K562 (cell line): ENCODE results near the gene EAF1. TPM values are rescaled to one million over a fixed set of nuclear protein-coding genes. Genes with fewer than 3 reads are reported as not detected.

Source experiments
- ATAC-seq: fragments of 200-7000 bp; cut with Tn5 transposase; 3 replicates; pipeline ENCODE4 v1.9.1; 2020; ENCODE audit warnings: moderate library complexity
- BruUV-seq: library from RNA; stranded (reverse); fragments of 400-500 nt; replicated peaks from 2 replicates; lab custom pipeline; 2021; lab: Mats Ljungman, UMichigan
- CTCF ChIA-PET: fragments of 300-600 bp; formaldehyde crosslinking; extraction: SDS; loops from one replicate; lab custom pipeline; 2021; ENCODE audit warnings: low intra/inter-chr PET ratio; lab: Yijun Ruan, JAX
- POLR2A ChIA-PET: fragments of 300-600, 350-650 bp; sonication (Branson Sonifier 250); formaldehyde crosslinking; extraction: SDS; loops from one replicate; lab custom pipeline; 2021; ENCODE audit warnings: antibody characterized with exemption, inconsistent platforms; lab: Yijun Ruan, JAX
- DNase-seq, 4 experiments: peaks; one replicate each; pipeline versions ENCODE4 v3.0.0 to v3.0.0-alpha.2; 2011 to 2018; ENCODE audit warnings: low spot score in 3 of 4, mixed read lengths in 3 of 4; ENCODE audit errors: extremely low read depth in 1 of 4
- FAIRE-seq: peaks from 2 replicates; lab custom pipeline; 2011; peaks lifted over from hg19 to GRCh38; lab: Jason Lieb, UNC
- H2AFZ ChIP-seq: 2 replicates; pipeline ENCODE4 v1.6.0; 2011; ENCODE audit warnings: low read depth, low read length, control low read depth, inconsistent platforms
- H3K27ac ChIP-seq: fragments of 200-600 bp; 3 replicates; pipeline ENCODE4 v1.8.0; 2011; ENCODE audit warnings: low read depth, mild to moderate bottlenecking, control low read depth, inconsistent platforms, low read length, moderate library complexity, mixed read lengths; ENCODE audit errors: extremely low read depth
- H3K27me3 ChIP-seq, 2 experiments: fragments of 300-600 bp in 1 of 2; 2 replicates in 1 of 2; 3 replicates in 1 of 2; pipeline versions ENCODE4 v1.6.0 to v1.8.0; 2011; ENCODE audit warnings: inconsistent platforms in 2 of 2, low read length in 2 of 2, mild to moderate bottlenecking in 1 of 2, mixed read lengths in 1 of 2, moderate library complexity in 1 of 2; ENCODE audit not compliant: control insufficient read depth in 2 of 2, insufficient read depth in 2 of 2
- H3K36me3 ChIP-seq: fragments of 300-600 bp; 3 replicates; pipeline ENCODE4 v1.8.0; 2011; ENCODE audit warnings: mild to moderate bottlenecking, low read length, inconsistent platforms; ENCODE audit not compliant: control insufficient read depth, insufficient read depth
- H3K4me1 ChIP-seq, 2 experiments: fragments of 200-600 bp in 1 of 2; replicated peaks in 1 of 2; 2 replicates in 1 of 2; 3 replicates in 1 of 2; pipeline versions ENCODE4 v1.5.1 to v1.8.0; 2011; ENCODE audit warnings: inconsistent platforms in 2 of 2, low read length in 2 of 2, mild to moderate bottlenecking in 1 of 2, mixed read lengths in 1 of 2, moderate library complexity in 1 of 2; ENCODE audit not compliant: control insufficient read depth in 2 of 2, insufficient read depth in 2 of 2
- H3K4me2 ChIP-seq: 2 replicates; pipeline ENCODE4 v1.6.1; 2011; ENCODE audit warnings: low read length, control low read depth, inconsistent platforms, mixed read lengths; ENCODE audit not compliant: insufficient read depth
- H3K4me3 ChIP-seq: fragments of 200-600 bp; sonication (generic), shearing (Covaris generic); 2 replicates; pipeline ENCODE4 v1.5.1; 2016; ENCODE audit warnings: control low read depth, inconsistent platforms
- H3K79me2 ChIP-seq: fragments of 200-600 bp; 3 replicates; pipeline ENCODE4 v1.8.0; 2011; ENCODE audit warnings: low read length, inconsistent platforms; ENCODE audit not compliant: control insufficient read depth, insufficient read depth
- H3K9ac ChIP-seq, 2 experiments: 2 replicates each; pipeline versions ENCODE4 v1.6.0 to v1.6.1; 2011; ENCODE audit warnings: low read depth in 2 of 2, low read length in 2 of 2, control low read depth in 1 of 2, inconsistent platforms in 1 of 2, mild to moderate bottlenecking in 1 of 2, mixed read lengths in 1 of 2; ENCODE audit not compliant: insufficient read depth in 1 of 2
- H3K9me1 ChIP-seq: one replicate; pipeline ENCODE4 v1.6.0; 2011; ENCODE audit warnings: inconsistent platforms, mild to moderate bottlenecking, low read length, moderate library complexity; ENCODE audit not compliant: control insufficient read depth, insufficient read depth
- H3K9me3 ChIP-seq: replicated peaks from 2 replicates; pipeline ENCODE4 v1.5.1; 2011; ENCODE audit warnings: low read depth, low read length, inconsistent platforms; ENCODE audit not compliant: control insufficient read depth, insufficient read depth
- H4K20me1 ChIP-seq: replicated peaks from 2 replicates; pipeline ENCODE4 v1.6.1; 2011; ENCODE audit warnings: low read length, inconsistent platforms, mixed read lengths; ENCODE audit not compliant: control insufficient read depth, insufficient read depth
- EP300 ChIP-seq: IDR thresholded peaks from 2 replicates; pipeline ENCODE4 v1.6.1; 2012; ENCODE audit warnings: low read length, improper control_type of control experiment
- NFIC ChIP-seq: fragments of 450-650 bp; IDR thresholded peaks from 2 replicates; pipeline ENCODE4 v1.6.1; 2017; ENCODE audit warnings: mild to moderate bottlenecking, inconsistent platforms
- TOE1 ChIP-seq, 2 experiments: fragments of 450-650 bp in 1 of 2; sonication (generic) in 1 of 2; formaldehyde crosslinking in 1 of 2; IDR thresholded peaks; 2 replicates each; pipeline versions ENCODE4 v1.7.1 to v1.8.0; 2016 to 2022; ENCODE audit warnings: borderline replicate concordance in 2 of 2, mild to moderate bottlenecking in 2 of 2, antibody characterized with exemption in 1 of 2, inconsistent platforms in 1 of 2, low read depth in 1 of 2, missing genetic modification reagents in 1 of 2, moderate library complexity in 1 of 2
- WGBS: fragments of 100-300 bp; shearing (Covaris generic); methylation state at CpG from one replicate; pipeline ENCODE4 v1.1.6; 2016; ENCODE audit warnings: low coverage, mixed read lengths; ENCODE audit not compliant: insufficient coverage; ENCODE audit errors: missing lambda C conversion rate; 5-methylcytosine and 5-hydroxymethylcytosine counted together
- in situ Hi-C: fragments of 300-500 bp; cut with MboI; formaldehyde crosslinking; loops from 4 replicates; pipeline ENCODE4 v1.15.0; 2018; ENCODE audit warnings: inconsistent platforms, mixed read lengths
- intact Hi-C: fragments of 100-400 bp; cut with micrococcal nuclease; formaldehyde crosslinking; loops from 2 replicates; pipeline ENCODE4 v1.14.2; 2022
- polyA plus RNA-seq, 8 experiments: library from polyadenylated mRNA; depleted of rRNA in 4 of 8; stranded (reverse) in 5 of 8; unstranded in 3 of 8; fragments of >200 nt; fragmentation: Nextera tagmentation in 2 of 8; fragmentation: Illumina TruSeq in 1 of 8; extraction: Ambion mirVana in 2 of 8; extraction: Trizol in 1 of 8; gene quantifications; 2 replicates each; pipeline versions ENCODE4 v1.2.1 to v1.2.3, GENCODE V29; 2011 to 2014; ENCODE audit warnings: inconsistent platforms in 1 of 8, missing spikeins in 1 of 8
- total RNA-seq, 7 experiments: library from RNA; depleted of rRNA in 6 of 7; stranded (reverse); fragments of >200 nt in 6 of 7; fragmentation: Illumina TruSeq in 2 of 7; extraction: Trizol in 2 of 7; gene quantifications; 2 replicates each; pipeline versions ENCODE4 v1.2.1 to v1.2.3, GENCODE V29; 2011 to 2021; ENCODE audit warnings: low replicate concordance in 1 of 7
- TF ChIP-seq, protein P1 (sequence below): fragments of 450-650 bp; IDR thresholded peaks from 2 replicates; pipeline ENCODE4 v1.6.1; 2014; ENCODE audit warnings: low read depth, mild to moderate bottlenecking, moderate library complexity, borderline replicate concordance

EAF1 gene
- total and polyA plus RNA-seq, 9 of the 15 experiments (the other 6 are each of a cell fraction or from before 2014, with no cell fraction given): 7.0 to 26.8 (median 20.4) TPM

DNA sequence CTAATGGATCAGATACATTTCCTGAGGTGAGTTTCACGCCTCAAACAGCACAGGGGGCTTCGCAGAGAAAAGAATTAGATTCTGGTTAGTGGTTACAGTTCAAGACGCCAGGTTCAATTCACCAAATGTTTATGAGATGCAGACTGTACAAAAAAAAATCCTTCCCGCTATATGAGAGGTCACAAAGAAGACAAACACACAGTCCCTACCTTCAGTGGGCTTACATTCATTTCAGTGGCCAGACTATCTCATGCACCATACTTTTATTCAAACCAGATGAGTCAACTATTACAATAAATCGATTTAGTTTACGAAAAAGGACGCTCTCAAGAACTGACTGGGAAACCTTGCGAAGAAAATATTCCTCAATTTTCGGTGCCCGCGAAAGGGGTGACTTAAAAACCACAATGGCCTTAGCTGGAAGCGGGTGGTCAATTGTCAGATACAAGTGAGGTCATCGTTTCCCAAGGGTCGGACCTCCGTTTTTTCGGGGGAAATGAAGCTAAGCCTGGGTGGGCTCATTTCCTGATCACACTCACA is 749 bp upstream of the EAF1 start (continued):
- TF ChIP-seq, protein P1, sequence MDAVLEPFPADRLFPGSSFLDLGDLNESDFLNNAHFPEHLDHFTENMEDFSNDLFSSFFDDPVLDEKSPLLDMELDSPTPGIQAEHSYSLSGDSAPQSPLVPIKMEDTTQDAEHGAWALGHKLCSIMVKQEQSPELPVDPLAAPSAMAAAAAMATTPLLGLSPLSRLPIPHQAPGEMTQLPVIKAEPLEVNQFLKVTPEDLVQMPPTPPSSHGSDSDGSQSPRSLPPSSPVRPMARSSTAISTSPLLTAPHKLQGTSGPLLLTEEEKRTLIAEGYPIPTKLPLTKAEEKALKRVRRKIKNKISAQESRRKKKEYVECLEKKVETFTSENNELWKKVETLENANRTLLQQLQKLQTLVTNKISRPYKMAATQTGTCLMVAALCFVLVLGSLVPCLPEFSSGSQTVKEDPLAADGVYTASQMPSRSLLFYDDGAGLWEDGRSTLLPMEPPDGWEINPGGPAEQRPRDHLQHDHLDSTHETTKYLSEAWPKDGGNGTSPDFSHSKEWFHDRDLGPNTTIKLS: no peak
- TF ChIP-seq, all 486 proteins: peak for 12

GRCh38 chr3:15427981-15428380 is 583 bp downstream of the EAF1 start:
- Histone ChIP-seq H3K27ac (peak overlapping the region; percentile 76), H3K27me3 (no peaks in the 10 kb centered on the region), H3K4me2 (peak overlapping the region; percentile 94), H3K9me1 (no peaks in the 10 kb centered on the region), H3K36me3 (peaks cover 46% of the 10 kb centered on the region), H3K9me3 (peaks cover 5% of the 10 kb centered on the region), H3K4me1 (peaks cover 3 to 9% of the 10 kb centered on the region in 2 experiments; a peak in 4 of 5 replicates), H2AFZ (peak overlapping the region; percentile 96), H3K9ac (peak overlapping the region; percentile 76 to 96), H3K4me3 (peak overlapping the region; percentile 80), H4K20me1 (no peaks in the 10 kb centered on the region), H3K79me2 (peaks cover 45% of the 10 kb centered on the region)
- 0% methylated on average over 11 of the region's 11 CpGs for WGBS
- CTCF ChIA-PET: interaction anchor here (0.5 kb wide), 1 partner anchor 171 kb away, joined by 3 read pairs; no protein-coding TSS in a partner anchor
- intact Hi-C loops (loop anchor here (2.0 kb wide), 1 partner anchor 129 kb away; no protein-coding TSS in a partner anchor), in situ Hi-C loops (no loop called here)
- DNase-seq (peak; percentile 51 to 65 (median 58)), ATAC-seq (peak; percentile 38), FAIRE-seq (no peak)
- POLR2A ChIA-PET: no interaction called here
- peak; percentile 37; the same call in 1 of the 2 replicates for TF ChIP-seq NFIC
- 0 out of 2 replicates have a peak, but pooled peaks have one; percentile 17 for TF ChIP-seq TOE1 (IDR thresholded peaks at IDR 0.05; ENCODE audit: borderline replicate concordance)
- TF ChIP-seq TOE1 (CRISPR knock-in tag; IDR thresholded peaks at IDR 0.05; ENCODE audit: borderline replicate concordance, low read depth): no peak
- TF ChIP-seq EP300: no peak
- no TSS peak for BruUV-seq
